ENCODE measurements around the gene SRM.

DNA sequence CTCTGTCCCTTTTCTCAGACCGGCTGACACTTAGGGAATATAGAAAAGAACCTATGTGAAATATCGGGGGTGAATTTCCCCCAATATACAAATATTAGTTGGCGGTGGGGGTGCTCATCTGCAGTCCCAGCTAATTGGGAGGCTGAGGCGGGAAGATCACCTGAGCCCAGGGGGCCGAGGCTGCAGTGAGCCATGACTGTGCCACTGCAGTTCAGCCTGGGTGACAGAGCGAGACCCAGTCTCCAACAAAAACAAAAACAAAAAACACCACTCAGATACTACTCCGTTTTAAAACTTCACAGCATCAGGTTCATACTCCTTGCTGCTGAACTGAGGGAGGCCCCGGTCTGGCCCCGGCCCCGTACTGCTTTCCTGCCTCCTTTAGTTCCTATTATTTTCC, 45.8 kb upstream of the SRM start:
- TF ChIP-seq, protein P1, sequence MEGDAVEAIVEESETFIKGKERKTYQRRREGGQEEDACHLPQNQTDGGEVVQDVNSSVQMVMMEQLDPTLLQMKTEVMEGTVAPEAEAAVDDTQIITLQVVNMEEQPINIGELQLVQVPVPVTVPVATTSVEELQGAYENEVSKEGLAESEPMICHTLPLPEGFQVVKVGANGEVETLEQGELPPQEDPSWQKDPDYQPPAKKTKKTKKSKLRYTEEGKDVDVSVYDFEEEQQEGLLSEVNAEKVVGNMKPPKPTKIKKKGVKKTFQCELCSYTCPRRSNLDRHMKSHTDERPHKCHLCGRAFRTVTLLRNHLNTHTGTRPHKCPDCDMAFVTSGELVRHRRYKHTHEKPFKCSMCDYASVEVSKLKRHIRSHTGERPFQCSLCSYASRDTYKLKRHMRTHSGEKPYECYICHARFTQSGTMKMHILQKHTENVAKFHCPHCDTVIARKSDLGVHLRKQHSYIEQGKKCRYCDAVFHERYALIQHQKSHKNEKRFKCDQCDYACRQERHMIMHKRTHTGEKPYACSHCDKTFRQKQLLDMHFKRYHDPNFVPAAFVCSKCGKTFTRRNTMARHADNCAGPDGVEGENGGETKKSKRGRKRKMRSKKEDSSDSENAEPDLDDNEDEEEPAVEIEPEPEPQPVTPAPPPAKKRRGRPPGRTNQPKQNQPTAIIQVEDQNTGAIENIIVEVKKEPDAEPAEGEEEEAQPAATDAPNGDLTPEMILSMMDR (conservative IDR thresholded peaks at IDR 0.05; ENCODE audit: low read depth, low read length), result no peak
- no peak for TF ChIP-seq MAFK (IDR thresholded peaks at IDR 0.05; ENCODE audit: low read depth, low read length)
- TF ChIP-seq POLR2A (IDR thresholded peaks at IDR 0.05; ENCODE audit: low read depth, low read length), result no peak
- no peak for TF ChIP-seq RFX5 (IDR thresholded peaks at IDR 0.05; ENCODE audit: low read depth, low read length)
- TF ChIP-seq, protein P2, sequence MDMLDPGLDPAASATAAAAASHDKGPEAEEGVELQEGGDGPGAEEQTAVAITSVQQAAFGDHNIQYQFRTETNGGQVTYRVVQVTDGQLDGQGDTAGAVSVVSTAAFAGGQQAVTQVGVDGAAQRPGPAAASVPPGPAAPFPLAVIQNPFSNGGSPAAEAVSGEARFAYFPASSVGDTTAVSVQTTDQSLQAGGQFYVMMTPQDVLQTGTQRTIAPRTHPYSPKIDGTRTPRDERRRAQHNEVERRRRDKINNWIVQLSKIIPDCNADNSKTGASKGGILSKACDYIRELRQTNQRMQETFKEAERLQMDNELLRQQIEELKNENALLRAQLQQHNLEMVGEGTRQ (IDR thresholded peaks at IDR 0.05; ENCODE audit: low read depth, low read length), result no peak
- TF ChIP-seq SMC3 (IDR thresholded peaks at IDR 0.05; ENCODE audit: low read depth, low read length), result no peak
- no peak for TF ChIP-seq BHLHE40 (IDR thresholded peaks at IDR 0.05; ENCODE audit: low read depth, low read length)

Measured in IMR-90 (cell line).